ENCODE results near the gene TOX4.
A peak's percentile ranks its signal among the peaks of the same experiment; 100 is the strongest.

Gene TOX4

GRCh38 chr14:21503376-21503775 is 26.4 kb downstream of the TOX4 start:
- DNase-seq (ENCODE audit: low read depth), result no peak

- DNase-seq (ENCODE audit: low read depth), result no peak
Observed at GRCh38 chr14:21505012-21505553, 28.1 kb downstream of the TOX4 start.

- DNase-seq (ENCODE audit: low read depth), result no peak
Observed at GRCh38 chr14:21506557-21506956, 29.6 kb downstream of the TOX4 start.

- no peak for DNase-seq (ENCODE audit: low read depth)
Observed at GRCh38 chr14:21509432-21510143, 32.6 kb downstream of the TOX4 start.

GRCh38 chr14:21510735-21511657 is 34.0 kb downstream of the TOX4 start, which contains the start of gene METTL3:
METTL3 (minus strand) TSS chr14:21511340; CDS start chr14:21511223, 117 bp downstream.
- DNase-seq (ENCODE audit: low read depth), result peak; percentile 100

GRCh38 chr14:21514341-21514740 is 37.3 kb downstream of the TOX4 start:
- DNase-seq (ENCODE audit: low read depth), result no peak

GRCh38 chr14:21518725-21519124 is 41.7 kb downstream of the TOX4 start:
- no peak for DNase-seq (ENCODE audit: low read depth)

- DNase-seq (ENCODE audit: low read depth), result no peak
Observed at GRCh38 chr14:21520767-21521166, 43.8 kb downstream of the TOX4 start.

- DNase-seq (ENCODE audit: low read depth), result peak; percentile 19
Observed at GRCh38 chr14:21521501-21521900, 44.5 kb downstream of the TOX4 start.

GRCh38 chr14:21523203-21523602 is 46.2 kb downstream of the TOX4 start:
- no peak for DNase-seq (ENCODE audit: low read depth)

GRCh38 chr14:21524575-21525490 is 47.8 kb downstream of the TOX4 start:
- DNase-seq (ENCODE audit: low read depth), result no peak

- DNase-seq (ENCODE audit: low read depth), result no peak
Observed at GRCh38 chr14:21525571-21525961, 48.6 kb downstream of the TOX4 start.

GRCh38 chr14:21525962-21526671 is 49.1 kb downstream of the TOX4 start, which contains the start of gene SALL2:
SALL2 (minus strand) TSS chr14:21526346; CDS start chr14:21526127, 219 bp downstream.
- peak; percentile 31 for DNase-seq (ENCODE audit: low read depth)

- no peak for DNase-seq (ENCODE audit: low read depth)
Observed at GRCh38 chr14:21526672-21527317, 49.8 kb downstream of the TOX4 start.

- DNase-seq (ENCODE audit: low read depth), result no peak
Observed at GRCh38 chr14:21527318-21527679, 50.3 kb downstream of the TOX4 start.

GRCh38 chr14:21528381-21529348 is 51.7 kb downstream of the TOX4 start:
- DNase-seq (ENCODE audit: low read depth), result no peak

- no peak for DNase-seq (ENCODE audit: low read depth)
Observed at GRCh38 chr14:21529515-21529914, 52.5 kb downstream of the TOX4 start.

- no peak for DNase-seq (ENCODE audit: low read depth)
Observed at GRCh38 chr14:21533294-21533693, 56.3 kb downstream of the TOX4 start.

GRCh38 chr14:21534576-21534975 is 57.6 kb downstream of the TOX4 start:
- no peak for DNase-seq (ENCODE audit: low read depth)

Measured in stromal cell of bone marrow (primary cell).